C1 segment of cervical spinal cord (tissue), 14 donors: ENCODE measurements around the gene E2F6.

Experiments used
- DNase-seq, 14 donors: peaks; one replicate each; lab custom pipeline; 2025; lab: John Stamatoyannopoulos, UW

The E2F6 gene

DNA sequence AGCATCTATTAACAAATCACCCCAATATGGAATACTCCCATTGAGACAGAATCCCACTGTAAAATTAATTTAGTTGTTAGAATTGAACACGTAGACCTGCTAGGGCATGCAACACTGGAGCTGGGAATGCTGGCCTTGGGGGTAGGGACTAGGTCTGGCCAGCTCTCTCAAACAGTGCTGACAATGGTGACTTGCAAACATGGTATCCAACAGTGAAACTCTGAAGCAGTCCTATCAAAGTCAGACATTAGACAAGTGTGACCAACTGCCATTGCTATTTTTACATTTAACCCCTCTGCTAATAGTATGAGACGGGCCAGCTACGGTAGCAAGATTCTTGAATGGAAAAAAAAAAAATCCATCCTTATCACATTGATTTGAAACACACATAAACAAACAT lies 7.2 kb downstream of the E2F6 start:
- DNase-seq, result no peak

- DNase-seq, result no peak
Measured at GRCh38 chr2:11457935-11458334, 8.0 kb downstream of the E2F6 start.

- no peak for DNase-seq
Measured at GRCh38 chr2:11456251-11456650, 9.7 kb downstream of the E2F6 start.

DNA sequence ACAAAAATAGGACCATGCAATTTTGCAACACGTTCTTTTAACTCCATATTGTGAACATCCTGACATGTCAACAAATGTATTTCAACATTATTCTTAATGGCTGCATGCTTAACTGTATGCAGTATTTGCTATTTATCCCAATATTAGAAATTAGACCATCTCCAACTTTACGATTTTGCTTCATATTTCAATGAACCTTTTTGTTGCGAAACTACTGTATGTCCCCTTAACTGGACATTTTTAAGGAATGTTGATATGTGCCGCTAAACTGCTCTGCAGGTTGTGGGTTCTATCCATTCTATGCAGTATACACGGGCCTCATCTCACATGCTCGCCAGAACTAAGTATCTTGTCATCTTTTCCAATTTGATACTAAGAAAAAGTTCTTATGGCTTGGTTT lies 11.1 kb downstream of the E2F6 start:
- no peak for DNase-seq

GRCh38 chr2:11450791-11451190 lies 15.2 kb downstream of the E2F6 start:
- DNase-seq, result no peak

- DNase-seq, result peak in 11 of 14 donors; percentile 2 to 52 (median 19)
Measured at GRCh38 chr2:11446733-11447248, 19.2 kb downstream of the E2F6 start.

GRCh38 chr2:11444737-11445136 lies 21.2 kb downstream of the E2F6 start:
- DNase-seq, result no peak

- DNase-seq, result no peak
Measured at GRCh38 chr2:11438555-11439080, 27.3 kb downstream of the E2F6 start.

DNA sequence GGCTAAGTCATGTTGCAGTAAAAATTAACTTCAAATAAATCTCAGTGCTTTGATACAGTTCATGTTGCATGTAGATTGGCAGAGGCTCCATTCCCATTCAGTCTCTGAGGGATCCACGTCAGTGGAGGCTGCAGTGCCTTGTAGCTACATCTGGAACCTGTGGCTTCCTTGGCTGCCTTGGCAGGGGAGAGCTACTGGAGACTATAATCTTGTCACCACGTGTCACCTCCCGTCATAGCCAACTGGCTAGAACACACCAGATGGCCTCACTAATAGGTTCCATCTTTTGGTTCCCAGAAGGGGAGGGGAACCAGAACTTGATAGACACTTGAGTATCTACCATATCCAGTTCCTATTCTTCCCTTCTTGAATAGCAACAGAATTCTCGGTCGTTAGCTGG lies 28.4 kb downstream of the E2F6 start:
- DNase-seq, result no peak

DNA sequence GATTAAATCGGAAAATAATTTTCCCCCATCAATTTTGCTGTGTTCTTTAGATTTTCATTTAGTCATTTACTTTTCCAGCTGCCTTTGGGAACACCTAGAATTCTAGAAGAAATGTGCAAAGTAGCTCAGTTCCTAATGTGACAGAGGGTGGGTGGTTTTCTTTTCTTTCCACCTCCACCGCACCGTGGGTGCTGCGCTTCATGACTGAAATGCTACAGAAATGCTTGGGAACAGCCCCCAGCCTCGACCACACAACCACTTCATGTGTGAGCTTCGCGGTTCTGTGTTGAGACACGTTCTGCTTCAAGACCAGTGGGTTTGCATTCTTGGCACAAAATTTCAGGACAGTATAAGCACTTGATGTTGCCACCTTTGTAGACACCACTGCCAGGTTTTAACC lies 30.9 kb downstream of the E2F6 start:
- no peak for DNase-seq

GRCh38 chr2:11434443-11434842 lies 31.5 kb downstream of the E2F6 start:
- DNase-seq, result no peak

- no peak for DNase-seq
Measured at GRCh38 chr2:11433822-11434221, 32.1 kb downstream of the E2F6 start.

GRCh38 chr2:11430729-11431128 lies 35.2 kb downstream of the E2F6 start:
- no peak for DNase-seq

GRCh38 chr2:11427224-11427623 lies 38.7 kb downstream of the E2F6 start:
- no peak for DNase-seq

- DNase-seq, result no peak
Measured at GRCh38 chr2:11422901-11423435, 43.0 kb downstream of the E2F6 start.

- no peak for DNase-seq
Measured at GRCh38 chr2:11422491-11422865, 43.5 kb downstream of the E2F6 start.

GRCh38 chr2:11421863-11422490 lies 44.0 kb downstream of the E2F6 start:
- no peak for DNase-seq

DNA sequence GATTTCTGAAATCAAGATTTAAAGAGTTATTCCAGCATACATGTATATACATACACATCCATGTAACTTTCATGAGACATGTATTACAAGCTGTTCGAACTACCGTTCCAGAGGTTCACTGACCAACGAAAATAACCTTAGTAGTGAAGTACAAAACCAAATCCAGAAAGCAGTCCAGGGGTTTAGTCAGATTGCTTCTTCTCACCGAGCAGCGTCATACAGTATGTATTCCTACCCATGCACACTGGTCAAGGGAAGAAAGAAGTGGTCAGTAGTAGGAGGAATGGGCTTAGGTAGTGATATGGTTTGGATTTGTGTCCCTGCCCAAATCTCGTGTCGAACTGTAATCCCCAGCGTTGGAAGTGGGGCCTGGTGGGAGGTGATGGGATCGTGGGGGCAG lies 45.3 kb downstream of the E2F6 start:
- no peak for DNase-seq

- no peak for DNase-seq
Measured at GRCh38 chr2:11420190-11420589, 45.8 kb downstream of the E2F6 start.

DNA sequence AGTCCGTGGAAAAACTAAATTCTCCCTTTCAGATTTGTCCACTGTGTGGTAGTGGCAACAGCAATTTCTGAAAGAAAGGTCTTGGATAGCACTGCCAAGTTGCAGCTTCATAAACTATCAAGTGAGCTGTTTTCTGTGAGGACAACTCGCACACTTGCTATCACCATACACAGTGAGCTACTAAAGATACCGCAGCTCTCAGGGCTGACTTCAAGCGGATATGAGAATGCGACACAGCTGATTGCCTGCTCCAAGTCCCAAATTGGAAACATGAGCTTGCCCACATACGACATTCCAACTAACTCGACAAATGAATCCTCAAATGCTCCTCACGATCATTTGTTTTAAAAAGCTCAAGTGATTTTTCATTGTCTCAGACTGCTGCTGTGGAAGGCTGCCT lies 46.2 kb downstream of the E2F6 start:
- no peak for DNase-seq

- no peak for DNase-seq
Measured at GRCh38 chr2:11417946-11418585, 47.9 kb downstream of the E2F6 start.

DNA sequence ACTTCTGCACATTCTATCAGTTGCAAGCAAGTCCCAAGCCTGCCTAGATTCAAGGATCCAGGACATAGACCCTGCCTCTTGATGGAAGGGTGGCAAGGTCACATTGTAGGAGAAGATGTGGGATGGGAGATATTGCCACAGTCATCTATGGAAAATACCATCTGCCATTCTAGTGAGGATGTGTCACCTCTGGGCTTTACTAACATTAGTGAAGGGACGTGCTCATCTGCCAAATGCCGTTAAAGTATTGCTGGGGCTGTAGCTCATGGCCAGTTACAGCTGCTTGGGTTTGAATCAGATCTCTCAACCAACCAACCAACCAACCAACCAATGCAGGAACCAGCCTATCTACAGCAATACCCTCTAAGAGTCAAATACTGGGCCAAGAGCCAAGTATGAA lies 49.0 kb downstream of the E2F6 start:
- no peak for DNase-seq

DNA sequence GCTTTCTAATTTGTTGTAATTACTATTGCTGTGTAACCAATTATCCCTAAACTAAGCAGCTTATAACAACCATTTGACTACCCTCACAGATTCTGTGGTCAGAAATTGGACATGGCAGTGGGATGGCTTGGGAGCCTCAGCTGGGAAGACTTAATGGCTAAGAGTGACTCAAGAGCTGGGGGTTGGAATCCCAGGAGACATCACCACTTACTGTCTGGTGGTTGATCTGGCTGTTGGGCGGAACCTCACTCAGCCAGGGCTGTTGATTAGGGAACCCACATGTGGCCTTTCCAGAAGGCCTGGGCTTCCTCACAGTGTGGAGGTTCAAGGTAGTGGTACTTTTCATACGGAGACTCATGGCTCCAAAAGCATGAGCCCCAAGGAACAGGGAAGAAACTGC lies 49.8 kb downstream of the E2F6 start:
- no peak for DNase-seq
